Measurements from ENCODE around the gene NTPCR. TPM values are rescaled to one million over a fixed set of nuclear protein-coding genes. Genes with fewer than 3 reads are reported as not detected.

The NTPCR gene
- total RNA-seq, 2 experiments from 2014 or later: 30.4 to 35.0 TPM

DNA sequence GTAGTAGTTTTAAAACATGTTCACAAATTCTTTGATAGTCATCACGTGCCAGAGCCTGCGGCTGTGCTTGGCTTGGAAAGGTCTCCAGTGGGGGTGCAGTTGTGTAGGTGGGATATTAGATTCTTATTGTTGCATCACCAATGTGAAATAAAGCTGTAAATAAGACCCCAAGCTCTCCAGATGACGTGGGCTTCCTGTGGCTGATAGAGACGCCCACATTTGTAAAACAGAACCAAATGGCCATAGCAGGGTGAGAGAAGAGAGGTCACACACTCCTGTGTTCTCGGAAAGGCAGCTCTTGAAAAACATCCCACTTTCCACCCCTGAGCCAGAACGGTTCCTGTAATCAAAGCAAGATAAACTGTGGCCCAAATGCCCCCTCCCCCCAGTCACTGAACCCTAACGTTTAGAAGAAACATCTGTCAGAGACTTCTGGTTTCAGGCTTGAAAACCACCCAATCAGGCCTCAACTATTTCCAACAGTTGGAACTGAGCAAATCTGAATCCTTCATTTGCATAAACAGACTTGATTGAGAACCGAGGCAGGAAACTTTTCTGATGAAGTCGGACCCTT is 6.6 kb upstream of the NTPCR start:
- H3K4me3 Mint-ChIP-seq: no peak overlapping the region
- peaks cover 3% of the 10 kb centered on the region for H3K27me3 Mint-ChIP-seq
- ChIA-PET CTCF (no interaction called here), POLR2A (no interaction called here)
- peaks cover 26% of the 10 kb centered on the region for H3K4me1 Mint-ChIP-seq (ENCODE audit: low read depth)
- no peaks in the 10 kb centered on the region for H3K36me3 Mint-ChIP-seq (ENCODE audit: low read depth)
- ATAC-seq: peak; percentile 83
- TF ChIP-seq, protein P1, sequence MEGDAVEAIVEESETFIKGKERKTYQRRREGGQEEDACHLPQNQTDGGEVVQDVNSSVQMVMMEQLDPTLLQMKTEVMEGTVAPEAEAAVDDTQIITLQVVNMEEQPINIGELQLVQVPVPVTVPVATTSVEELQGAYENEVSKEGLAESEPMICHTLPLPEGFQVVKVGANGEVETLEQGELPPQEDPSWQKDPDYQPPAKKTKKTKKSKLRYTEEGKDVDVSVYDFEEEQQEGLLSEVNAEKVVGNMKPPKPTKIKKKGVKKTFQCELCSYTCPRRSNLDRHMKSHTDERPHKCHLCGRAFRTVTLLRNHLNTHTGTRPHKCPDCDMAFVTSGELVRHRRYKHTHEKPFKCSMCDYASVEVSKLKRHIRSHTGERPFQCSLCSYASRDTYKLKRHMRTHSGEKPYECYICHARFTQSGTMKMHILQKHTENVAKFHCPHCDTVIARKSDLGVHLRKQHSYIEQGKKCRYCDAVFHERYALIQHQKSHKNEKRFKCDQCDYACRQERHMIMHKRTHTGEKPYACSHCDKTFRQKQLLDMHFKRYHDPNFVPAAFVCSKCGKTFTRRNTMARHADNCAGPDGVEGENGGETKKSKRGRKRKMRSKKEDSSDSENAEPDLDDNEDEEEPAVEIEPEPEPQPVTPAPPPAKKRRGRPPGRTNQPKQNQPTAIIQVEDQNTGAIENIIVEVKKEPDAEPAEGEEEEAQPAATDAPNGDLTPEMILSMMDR (IDR thresholded peaks at IDR 0.05): no peak
- intact Hi-C loops (cut with micrococcal nuclease): no loop called here
- no peaks in the 10 kb centered on the region for H3K9me3 Mint-ChIP-seq
- peak; percentile 79 for DNase-seq
- H3K27ac Mint-ChIP-seq: peak overlapping the region; percentile 86

DNA sequence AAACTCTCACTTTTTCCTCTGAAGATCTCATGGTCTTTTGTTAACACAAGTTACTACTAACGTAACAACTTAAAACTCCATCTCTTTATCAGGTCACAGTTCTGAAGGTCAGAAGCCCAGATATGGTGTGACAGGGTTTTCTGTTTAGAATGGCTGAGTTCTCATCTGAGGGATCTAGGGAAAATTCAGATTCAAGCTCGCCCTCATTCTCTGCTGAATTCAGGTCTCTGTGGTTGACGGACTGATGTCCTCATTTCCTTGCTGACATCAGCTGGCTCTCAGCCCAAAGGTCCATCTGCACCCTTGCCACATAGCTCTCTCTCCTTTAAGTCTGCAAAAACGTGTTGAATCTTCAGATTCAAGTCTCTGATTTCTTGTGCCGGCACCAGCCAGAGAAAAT is 6.1 kb upstream of the NTPCR start:
- Mint-ChIP-seq H3K4me3 (peak overlapping the region; percentile 32), H3K36me3 (ENCODE audit: low read depth) (no peaks in the 10 kb centered on the region), H3K27ac (peak overlapping the region; percentile 86), H3K27me3 (peaks cover 3% of the 10 kb centered on the region), H3K9me3 (no peaks in the 10 kb centered on the region), H3K4me1 (ENCODE audit: low read depth) (peaks cover 29% of the 10 kb centered on the region)
- TF ChIP-seq, protein P1 (IDR thresholded peaks at IDR 0.05): no peak
- ATAC-seq (peak; percentile 34), DNase-seq (peak; percentile 36)
- intact Hi-C loops (cut with micrococcal nuclease): no loop called here
- ChIA-PET POLR2A (no interaction called here), CTCF (no interaction called here)

DNA sequence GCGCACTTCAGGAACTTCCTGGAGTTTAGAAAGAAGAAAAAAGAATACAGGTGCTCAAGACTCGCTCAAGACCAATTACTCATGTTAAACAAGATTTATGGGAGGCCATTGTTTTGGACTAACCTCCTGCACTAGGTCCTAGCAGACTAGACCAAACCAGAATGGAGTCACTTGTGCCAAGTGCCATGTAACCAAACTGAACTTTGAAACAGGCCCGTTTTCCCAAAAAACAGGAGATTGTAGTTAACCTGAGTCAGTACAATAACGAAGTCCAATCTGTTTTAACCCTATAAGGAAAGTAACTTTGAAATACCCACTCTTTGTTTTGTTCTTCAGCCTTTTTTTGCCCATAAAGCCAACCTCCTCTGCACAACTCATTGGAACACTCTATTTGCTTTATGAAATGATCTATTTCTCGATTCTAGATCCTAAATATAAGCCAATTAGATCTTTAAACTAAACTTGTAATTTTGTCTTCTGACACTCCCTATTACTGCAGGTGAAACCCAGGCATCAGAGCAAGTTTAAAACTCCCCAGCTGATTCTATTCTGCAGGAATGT is 695 bp upstream of the NTPCR start:
- CTCF ChIA-PET: interaction anchor here (0.7 to 1.3 kb wide), 2 partner anchors 25 to 322 kb away, joined by 3 to 6 read pairs; no protein-coding TSS in a partner anchor

DNA sequence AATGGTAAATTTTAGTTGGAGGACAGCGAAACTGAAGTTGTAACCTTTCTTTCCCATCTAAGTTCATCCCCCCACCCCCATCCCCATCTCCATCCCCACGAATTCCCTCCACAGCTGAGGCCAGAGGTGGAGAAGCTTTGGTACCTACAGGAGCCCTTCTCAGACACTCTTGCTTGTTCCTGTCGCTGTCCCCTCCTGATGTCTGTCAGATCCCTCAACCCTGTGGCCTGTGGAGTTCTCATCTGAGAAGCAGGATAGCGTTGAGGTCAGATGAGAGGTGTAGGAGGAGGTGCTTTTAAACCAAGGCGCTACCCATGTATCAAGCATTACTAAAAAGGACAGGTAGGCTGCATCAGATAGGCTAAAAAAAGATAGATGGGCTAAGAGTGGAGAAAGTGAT is 769 bp downstream of the NTPCR start:
- intact Hi-C loops (cut with micrococcal nuclease): loop anchor here (10.0 kb wide), 1 partner anchor 316 kb away; the partner anchor contains the start of gene SIPA1L2
- H3K4me1 Mint-ChIP-seq (ENCODE audit: low read depth): peaks cover 33% of the 10 kb centered on the region
- CTCF ChIA-PET: interaction anchor here (1.0 to 3.1 kb wide), 2 partner anchors 14 to 74 kb away, joined by 3 to 17 read pairs; no protein-coding TSS in a partner anchor
- TF ChIP-seq, protein P1 (IDR thresholded peaks at IDR 0.05): no peak
- ATAC-seq: no peak
- DNase-seq: peak; percentile 39
- H3K27ac Mint-ChIP-seq: peak overlapping the region; percentile 95
- H3K4me3 Mint-ChIP-seq: peak overlapping the region; percentile 96
- H3K9me3 Mint-ChIP-seq: no peaks in the 10 kb centered on the region
- H3K27me3 Mint-ChIP-seq: no peaks in the 10 kb centered on the region
- peaks cover 5% of the 10 kb centered on the region for H3K36me3 Mint-ChIP-seq (ENCODE audit: low read depth)
- POLR2A ChIA-PET: interaction anchor here (0.7 kb wide), 1 partner anchor 23 kb away, joined by 3 read pairs; no protein-coding TSS in a partner anchor

More for the DNA sequence above, 695 bp upstream of the NTPCR start:
- POLR2A ChIA-PET: interaction anchor here (0.8 kb wide), 1 partner anchor 144 kb away, joined by 3 read pairs; the partner anchor contains the start of gene MAP10
- TF ChIP-seq, protein P1 (IDR thresholded peaks at IDR 0.05): no peak
- Mint-ChIP-seq H3K36me3 (ENCODE audit: low read depth) (peaks cover 2% of the 10 kb centered on the region), H3K9me3 (no peaks in the 10 kb centered on the region), H3K4me1 (ENCODE audit: low read depth) (peaks cover 40% of the 10 kb centered on the region), H3K27ac (peak overlapping the region; percentile 95), H3K27me3 (no peaks in the 10 kb centered on the region), H3K4me3 (peak overlapping the region; percentile 96)
- ATAC-seq (no peak), DNase-seq (no peak)
- intact Hi-C loops (cut with micrococcal nuclease): loop anchor here (10.0 kb wide), 1 partner anchor 315 kb away; the partner anchor contains the start of gene SIPA1L2

DNA sequence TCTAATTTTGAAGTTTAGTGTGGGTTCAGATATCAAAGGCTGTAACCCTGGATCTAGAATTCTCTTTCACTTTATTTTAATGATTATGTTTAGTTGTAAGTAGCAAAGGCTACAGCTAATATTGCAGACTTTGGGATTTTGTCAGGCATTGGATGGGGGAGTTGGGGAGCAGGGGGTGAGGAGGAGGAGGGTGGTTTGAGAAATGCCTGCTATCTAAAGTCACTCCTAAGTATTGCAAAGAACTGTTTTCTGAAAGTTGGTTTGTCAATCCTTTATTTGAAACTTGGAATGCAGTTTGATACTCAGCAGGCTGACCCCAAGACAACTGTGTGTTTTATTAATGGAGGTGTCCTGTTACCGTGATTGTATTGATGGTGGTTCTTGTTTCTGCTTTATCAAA is 1.2 kb downstream of the NTPCR start:
- Mint-ChIP-seq H3K4me1 (ENCODE audit: low read depth) (peaks cover 33% of the 10 kb centered on the region), H3K36me3 (ENCODE audit: low read depth) (peaks cover 7% of the 10 kb centered on the region), H3K27ac (peak overlapping the region; percentile 95), H3K9me3 (no peaks in the 10 kb centered on the region), H3K27me3 (no peaks in the 10 kb centered on the region), H3K4me3 (peak overlapping the region; percentile 96)
- DNase-seq (no peak), ATAC-seq (no peak)
- ChIA-PET POLR2A (no interaction called here), CTCF (interaction anchor here (1.0 to 3.1 kb wide), 2 partner anchors 14 to 74 kb away, joined by 3 to 17 read pairs; no protein-coding TSS in a partner anchor)
- TF ChIP-seq, protein P1 (IDR thresholded peaks at IDR 0.05): no peak
- intact Hi-C loops (cut with micrococcal nuclease): loop anchor here (10.0 kb wide), 1 partner anchor 317 kb away; the partner anchor contains the start of gene SIPA1L2
